NOMO-1 (cell line): ENCODE measurements around the gene NSF.
"Not testable (repeated sequence)": the region's sequence is repeated elsewhere in the genome, so short reads cannot be mapped to it uniquely, and the experiment has no call there.

Source experiments
- DNase-seq, 2 experiments: peaks; one replicate each; lab custom pipeline; 2025; ENCODE audit not compliant: unreplicated experiment in 2 of 2; lab: John Stamatoyannopoulos, UW

The NSF gene

DNA sequence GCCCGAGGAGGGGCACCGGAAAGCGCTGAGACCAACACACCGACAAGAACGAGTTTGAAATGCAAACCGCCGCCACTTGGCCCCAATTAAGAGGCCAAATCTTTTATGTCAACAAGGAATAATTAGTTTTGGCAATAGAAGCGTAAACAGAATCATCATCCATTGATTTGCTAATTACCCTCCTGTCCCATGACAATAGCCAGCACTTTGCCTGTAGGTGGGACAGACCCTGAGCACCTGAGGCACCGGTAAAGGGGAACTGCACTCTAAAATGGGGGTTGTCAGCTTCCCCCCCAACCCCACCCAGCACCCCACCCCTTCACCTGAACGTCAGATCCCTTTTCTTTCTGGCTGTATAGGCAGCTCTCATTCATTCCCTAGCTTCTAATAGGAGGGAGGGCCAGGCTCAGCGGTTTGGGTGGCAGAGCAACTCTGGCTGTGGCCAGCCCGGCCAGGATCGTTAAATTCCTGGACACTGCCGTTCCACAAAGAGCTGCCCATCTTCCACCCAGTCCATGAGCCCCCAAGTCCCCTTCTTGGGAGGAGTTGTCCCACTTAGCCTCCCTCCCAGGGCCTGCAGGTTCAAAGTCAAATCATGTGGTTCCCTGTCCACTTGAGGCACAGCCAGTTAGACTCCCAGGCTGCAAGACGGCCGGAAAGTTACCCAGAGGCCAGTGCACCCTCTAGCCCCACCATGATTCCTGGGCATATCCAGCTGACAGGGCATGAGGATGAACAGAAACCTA lies 182.2 kb downstream of the NSF start:
- DNase-seq: no peak

DNA sequence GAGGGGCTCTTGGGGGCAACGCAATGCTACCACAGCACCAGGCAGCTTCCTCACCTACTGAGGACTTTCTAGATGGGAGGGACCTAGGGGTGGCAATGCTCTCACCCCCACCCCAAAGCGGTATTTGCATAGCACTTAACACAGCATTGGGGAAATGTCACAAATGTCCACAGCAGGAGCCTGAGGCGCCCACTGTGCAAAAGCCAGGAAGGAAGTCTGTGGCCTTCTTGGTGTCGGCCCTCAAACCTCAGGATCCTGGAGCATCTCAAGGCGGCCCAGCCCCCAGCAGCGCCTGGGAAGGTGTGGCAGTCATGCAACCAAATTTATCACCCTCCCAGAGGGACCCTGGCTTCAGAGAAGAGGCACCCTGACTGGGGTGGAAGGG lies 182.7 kb downstream of the NSF start:
- no peak for DNase-seq

DNA sequence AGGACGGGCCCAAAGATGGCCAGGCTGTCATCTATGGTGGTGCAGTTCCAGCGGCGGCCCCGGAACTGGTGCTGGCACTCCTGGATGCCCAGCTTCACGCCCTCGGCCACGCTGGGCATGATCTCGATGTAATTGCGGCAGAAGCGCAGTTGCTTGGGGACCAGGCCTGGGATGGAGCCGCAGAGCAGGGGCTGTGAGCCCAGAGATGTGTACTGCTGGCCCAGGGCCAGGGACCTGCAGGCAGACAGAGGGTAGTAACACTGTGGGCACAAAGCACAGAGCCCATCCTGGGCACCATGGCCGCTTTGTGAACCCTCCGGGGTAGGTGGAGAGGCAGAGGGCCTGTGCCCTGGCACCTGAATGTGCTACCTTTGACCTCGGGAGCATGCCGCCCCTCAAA lies 183.2 kb downstream of the NSF start:
- no peak for DNase-seq

DNA sequence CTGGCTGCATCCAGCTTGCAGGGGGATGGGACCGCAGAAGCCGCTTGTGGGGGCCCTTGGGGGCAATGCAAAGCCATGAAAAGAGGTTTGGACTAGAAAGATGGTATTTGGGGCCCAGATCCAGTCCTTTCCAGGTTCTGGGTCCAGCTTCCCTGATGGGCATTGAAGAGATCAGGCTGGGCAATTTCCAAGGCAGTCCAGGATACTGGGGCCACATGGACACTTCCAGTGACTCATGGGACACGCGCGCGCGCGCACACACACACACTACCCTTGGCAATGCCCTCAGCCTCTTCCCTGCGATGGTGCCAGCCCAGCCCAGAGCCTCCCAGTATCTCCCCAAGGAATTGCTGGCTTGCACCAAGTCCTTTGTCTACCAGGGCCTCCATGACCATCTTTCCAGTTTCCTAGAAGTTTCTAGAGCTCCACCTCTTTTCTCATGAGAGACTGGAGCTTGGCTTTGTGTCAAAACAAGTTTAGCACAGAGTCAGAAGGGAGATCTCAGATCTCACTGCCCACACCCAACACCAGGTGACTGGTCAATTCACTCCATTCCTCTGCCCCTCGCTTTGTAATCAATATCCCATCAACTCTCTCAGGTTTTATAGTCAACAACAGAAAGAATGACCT lies 183.8 kb downstream of the NSF start:
- DNase-seq: no peak

DNA sequence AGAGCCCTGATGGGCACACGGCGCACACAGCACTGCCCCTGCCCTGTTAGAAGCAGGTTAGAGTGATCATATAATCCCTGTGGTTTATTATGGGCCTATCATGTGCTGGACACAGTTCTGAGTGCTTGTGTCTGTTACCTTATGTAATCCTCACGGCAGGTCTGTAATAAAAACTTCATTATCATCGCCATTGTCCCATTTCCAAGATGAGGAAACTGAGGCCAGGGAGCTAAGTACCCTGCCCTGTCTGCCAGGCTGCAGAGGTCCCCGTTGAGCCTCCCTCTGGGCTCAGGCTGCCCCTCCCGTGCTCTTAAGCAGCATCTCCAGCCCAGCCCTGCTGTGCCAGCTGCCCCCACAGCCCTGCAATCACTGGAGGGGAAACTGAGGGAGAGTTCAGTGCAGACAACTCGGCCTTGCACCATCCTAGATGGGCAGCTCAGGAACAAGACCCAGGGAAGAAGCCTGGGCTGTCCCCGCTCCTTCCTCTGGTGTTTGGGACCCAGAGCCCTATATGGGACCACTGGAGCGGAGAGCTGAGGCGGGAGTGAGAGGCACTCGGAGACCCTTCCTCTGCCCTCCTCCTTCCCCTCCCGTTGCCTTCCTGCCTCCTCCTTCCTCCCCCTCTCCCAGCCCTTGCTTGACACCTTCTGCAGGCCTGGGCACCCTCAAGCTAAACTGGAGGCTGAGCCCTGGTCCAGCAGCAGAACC lies 186.0 kb downstream of the NSF start:
- DNase-seq: no peak

DNA sequence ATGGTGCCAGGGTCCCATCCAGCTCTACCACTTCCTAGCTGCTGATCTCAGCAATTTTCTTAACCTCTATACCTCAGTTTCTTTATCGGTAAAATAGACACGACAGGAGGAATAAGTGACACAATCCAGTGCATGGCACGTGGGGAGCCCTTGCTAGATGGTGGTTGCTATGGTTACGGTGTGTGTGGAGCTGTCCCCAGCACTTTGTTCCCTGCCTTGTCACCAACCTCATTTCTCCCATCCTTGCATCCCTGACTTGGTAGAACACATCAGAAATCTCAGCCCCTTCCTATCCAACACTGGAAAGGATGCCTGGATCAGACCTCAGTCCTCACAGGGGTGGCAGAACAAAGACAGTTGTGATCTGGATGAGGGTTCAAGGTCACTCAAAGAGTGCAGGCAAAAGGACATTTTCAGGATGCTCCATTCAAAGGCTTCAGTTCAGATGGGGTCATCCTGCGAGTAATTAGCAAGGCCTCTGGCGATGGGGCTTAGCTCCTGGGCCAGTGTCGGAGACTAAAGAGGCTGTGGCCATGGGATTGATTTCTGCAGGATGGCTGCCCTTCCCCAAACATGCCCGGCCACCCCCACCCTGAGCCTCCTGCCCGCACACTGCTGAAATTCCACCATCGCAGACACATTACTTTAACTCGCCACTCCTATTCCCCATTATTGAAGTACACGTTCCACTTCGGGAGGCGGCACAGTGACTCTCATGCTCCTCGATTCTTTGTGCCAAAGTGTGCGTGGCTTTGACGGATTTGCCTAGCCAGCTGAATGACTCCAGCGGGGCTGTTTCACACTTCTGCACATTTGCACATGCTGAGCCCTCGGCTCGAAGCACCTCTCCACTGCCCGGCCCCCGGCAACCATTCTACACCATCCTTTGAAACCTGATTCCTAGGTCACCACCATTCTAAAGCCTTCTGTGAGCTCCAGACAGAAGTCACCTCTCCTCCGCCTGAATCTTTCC lies 187.8 kb downstream of the NSF start:
- no peak for DNase-seq

DNA sequence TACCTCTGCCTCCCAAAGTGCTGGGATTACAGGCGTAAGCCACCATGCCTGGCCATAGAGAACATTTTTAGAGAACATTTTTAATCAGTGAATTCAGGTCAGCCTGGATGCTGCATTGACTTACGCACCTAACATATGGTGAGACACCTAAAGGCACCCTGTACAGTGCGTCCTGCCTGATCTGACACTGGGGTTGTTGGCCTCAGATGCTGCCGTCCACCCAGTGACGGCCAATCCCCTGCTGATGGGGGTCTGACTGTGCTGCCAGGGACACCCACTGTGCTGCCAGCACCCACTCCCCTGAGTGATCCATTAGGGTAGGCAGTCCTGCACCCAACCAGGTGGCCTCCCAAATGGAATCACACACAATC lies 189.5 kb downstream of the NSF start:
- DNase-seq: no peak

DNA sequence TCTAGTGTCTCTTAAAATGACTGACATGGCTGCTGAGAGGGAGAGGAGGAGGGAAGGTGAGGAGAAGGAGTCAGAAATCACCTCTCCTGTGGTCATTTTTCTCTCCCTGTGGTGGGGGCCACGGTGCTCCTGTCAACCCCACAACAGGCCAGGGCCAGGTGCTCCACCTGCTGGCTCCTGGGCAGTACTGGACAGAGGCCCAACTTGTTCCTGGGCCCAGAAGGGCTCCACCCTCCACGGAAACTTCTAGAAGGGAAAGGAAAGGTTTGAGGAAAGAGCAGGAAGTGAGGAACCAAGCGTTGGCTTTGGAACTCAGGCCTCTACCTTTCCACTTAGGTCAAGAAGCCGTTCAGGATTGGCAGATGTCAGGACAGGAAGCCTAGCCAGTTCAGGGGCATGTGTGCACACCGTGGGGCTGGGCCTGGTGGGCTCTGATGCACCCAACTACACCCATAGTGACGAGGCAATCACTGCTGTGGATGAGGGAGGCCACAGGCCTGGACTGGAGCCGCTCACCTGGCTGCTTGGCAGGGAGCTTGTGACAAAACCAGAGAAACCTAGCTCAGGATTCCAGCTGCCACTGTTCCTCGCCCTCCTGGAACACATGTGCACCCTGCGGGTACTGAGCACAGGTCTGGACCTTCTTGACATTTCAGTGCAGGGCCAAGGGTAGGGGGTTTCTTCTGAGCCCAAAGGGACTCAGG lies 191.9 kb downstream of the NSF start:
- DNase-seq: no peak

DNA sequence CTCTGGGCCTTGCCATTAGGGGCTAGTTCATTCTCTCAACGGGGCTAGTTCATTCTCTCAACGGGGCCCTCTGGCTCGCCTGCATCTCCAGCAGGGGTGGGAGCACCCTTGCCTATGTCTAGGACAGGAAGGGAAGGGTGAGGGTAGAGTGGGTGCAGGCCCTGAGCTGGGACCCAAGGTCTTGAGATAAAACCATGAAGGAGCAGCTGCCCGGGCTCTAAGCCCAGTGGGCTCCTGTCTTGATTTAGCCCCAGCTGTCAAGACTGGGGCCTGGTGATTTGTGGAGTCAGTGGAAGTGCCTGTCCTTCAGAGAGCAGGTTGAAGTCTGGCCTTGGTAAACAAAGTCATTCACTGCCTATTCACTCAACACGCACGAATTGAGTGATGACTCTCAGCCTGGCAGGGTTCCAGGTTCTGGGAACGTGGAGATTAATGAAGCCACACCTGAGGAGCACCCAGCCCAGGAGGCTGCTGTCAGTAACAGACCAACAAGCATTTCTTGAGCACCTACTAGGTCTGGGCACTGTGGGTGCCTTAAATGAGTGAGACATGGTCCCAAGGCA lies 192.6 kb downstream of the NSF start:
- DNase-seq: no peak

DNA sequence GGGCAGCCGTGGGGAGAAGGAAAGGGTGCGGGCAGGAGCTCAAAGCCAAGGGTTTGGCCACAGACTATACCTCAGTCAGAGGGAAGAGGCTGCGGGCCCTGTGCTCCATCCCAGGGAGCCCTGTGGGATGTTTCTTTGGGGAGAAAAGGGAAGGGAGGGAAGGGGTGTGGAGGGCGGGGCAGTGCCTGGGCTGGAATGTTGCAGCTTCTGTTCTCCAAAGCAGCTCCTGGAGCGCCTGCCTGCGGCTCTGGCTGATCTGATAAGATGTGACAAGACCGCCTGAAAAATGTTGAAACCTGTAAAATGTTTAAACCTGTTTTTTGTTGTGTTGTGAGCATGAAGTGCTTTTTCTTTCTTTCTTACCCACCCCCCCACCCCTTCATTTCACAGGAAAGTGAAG lies 195.2 kb downstream of the NSF start:
- DNase-seq: no peak

DNA sequence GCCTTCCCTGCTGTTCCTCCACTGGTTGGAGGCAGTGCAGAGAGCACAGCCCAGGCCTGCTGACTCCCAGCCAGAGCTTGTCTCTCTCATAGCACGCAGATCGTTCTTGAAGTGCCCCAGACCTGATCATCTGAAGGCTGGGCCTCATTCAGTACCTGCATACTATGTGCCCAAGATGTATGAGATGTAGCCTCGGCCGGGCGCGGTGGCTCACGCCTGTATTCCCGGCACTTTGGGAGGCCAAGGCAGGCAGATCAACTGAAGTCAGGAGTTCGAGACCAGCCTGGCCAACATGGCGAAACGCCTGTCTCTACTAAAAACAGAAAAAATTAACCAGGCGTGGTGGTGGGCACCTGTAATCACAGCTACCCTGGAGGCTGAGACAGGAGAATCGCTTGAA lies 197.0 kb downstream of the NSF start:
- DNase-seq: no peak

DNA sequence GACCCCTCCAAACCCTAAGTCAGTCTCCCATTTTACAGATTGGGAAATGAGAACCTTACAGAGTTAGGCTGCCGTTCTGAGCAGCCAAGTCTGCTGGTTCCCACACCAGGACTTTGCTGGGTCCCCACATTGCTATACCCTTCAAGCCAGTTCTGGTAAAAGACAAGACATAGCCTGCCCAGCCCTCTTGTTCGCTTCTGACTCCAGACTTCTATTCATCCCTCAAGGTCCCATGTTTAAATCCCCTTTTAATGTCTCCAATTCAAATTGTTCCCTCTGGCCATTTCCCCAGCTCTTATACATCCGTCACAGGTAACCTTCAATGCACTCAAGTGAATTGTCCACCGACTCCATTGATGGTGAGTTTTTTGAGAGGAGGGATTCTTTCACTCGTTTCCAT lies 197.8 kb downstream of the NSF start:
- DNase-seq: no peak

DNA sequence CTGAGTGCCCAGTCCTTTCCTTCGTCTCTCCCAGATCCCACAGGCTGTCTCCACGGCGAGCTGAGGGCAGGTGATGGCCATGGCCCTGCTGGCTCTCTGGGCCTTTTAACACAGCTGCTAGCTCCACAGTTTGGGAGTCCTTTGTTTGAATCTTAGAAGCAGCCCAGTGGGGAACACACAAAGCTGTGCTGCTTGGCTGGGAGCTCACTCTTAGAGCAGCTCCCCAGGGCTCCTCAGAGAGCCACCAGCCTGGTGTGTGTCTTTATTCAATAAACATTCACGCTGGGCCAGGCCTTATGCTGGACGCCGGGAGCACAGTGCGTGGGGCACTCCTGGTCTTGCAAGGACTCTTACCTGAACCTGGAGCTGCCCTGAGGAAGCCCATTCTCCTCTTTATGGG lies 198.3 kb downstream of the NSF start:
- DNase-seq: no peak

DNA sequence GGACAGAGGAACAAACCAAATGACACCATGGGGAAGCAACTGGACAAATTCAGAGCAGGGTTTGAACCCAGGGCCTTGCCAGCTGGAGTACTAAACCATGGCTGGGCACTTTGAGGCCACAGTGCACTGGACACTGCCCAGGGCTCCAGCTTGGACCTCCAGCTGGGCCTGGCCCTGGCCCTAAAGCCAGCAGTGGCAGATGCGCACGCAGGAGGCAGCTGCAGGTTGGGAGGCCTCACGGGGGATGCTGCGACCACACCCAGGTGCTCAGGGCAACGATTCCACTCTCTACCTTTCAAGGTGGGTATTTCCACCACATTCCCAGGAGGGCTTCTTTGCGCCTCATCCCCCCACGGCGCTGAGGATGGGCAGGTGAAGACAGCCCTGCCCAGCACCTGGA lies 199.1 kb downstream of the NSF start:
- DNase-seq: no peak

DNA sequence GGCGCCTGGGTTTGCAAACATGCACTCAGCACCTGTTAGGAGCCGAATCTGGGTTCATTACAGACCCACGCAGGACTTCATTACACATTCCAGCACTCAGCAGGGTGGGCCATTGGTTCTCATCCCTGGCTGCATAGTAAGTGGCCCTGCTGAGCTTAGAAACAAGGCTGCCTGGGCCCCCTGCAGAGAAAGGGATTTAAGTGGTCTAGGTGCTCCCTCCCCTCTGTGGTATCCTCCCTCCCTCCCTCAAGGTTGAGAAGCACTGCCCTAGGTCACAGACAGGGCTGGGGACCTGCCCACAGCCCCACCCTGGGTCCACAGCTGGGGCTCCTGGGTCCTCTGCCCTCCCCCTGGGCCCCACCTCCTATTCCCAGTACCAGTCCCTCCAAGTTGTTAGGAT lies 199.7 kb downstream of the NSF start:
- no peak for DNase-seq

DNA sequence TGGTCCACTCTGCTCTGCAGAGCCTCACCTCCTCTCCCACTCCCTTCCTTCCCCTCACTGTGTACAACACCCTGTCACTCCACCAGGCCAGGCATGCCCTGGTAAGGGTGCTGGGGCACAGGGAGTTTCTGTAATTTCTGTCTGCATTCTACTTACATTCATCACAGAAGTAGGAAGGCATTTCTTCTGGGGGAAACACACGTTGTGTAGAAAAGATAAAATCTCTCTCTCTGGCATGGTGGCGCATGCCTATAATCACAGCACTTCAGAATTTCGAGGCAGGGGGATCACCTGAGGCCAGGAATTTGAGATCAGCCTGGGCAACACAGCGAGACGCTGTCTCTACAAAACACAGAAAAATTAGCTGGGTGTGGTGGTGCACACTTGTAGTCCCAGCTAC lies 201.1 kb downstream of the NSF start:
- no peak for DNase-seq

DNA sequence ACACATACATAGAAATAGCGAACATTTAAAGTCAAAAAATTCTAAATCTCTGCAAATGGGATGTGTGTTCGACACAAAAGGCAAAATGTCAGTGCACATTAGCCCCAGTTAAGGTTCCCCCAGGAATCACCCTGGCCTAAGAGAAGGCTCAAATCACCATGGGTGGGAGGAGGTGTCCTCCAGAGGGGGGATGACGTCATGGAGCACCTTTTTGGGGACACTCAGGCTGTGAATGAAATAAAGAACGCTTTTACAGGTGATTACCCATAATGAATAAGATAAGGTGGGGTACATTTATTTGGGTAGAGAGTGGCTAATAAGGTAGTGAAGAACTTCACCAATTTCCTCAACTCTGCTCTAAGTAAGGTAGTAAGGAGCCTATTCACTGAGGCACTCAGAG lies 201.6 kb downstream of the NSF start:
- DNase-seq: no peak

DNA sequence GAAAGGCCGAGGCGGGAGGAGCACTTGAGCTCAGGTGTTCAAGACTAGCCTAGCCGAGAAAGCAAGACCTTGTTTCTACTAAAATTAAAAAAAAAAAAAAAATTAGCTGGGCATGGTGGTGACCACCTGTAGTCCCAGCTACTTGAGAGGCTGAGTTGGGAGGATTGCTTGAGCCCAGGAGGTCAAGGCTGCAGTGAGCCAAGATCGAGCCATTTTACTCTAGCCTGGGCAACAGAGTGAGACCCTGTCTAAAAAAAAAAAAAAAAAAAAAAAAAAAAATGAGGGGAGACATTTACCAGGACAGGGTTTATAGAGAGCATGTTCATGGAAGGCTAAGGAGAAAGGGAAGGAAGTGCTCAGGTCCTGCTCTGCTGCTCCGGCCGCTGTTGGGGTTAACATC lies 202.6 kb downstream of the NSF start:
- DNase-seq: not testable (repeated sequence)

DNA sequence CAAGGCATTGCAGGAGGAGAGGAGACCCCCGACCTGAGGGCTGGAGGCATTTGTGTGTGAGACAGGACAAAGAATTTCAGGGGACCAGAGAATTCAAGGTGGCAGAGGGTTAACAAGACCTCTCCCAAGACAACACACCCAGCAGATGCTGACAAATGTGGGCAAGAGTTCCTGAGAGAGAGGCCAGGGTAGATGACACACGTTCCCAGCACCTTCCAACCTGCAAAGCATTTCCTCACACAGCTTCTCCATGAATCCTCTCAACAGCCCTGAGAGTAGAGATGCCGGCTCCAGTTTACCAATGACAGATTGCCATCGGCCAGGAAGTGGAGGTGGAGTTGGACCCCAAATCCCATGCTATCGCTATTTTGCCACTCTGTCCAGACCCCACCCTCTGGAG lies 203.1 kb downstream of the NSF start:
- no peak for DNase-seq

DNA sequence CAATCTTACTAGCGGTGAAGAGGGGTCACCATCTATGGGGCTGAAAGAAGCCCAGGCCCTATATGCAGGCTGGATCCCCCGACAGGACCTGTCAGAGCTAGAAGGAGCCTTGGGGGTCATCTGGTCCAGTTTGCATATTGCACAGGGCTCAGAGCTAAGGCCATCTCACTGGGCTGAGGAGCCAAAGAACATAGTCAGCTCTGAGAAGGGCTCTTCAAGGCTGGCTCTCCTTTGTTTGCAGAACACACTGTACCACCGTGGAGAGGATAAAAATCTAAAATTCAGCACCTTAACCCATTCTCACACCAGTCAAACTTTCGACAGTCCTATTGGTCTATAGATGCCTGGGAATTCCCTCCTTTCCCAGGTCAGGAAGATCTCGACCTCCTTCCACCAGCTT lies 203.8 kb downstream of the NSF start:
- DNase-seq: no peak
